Progenitor cell of endocrine pancreas (in vitro differentiated cells): Measurements from ENCODE around the gene KBTBD3. TPM values are rescaled to one million over a fixed set of nuclear protein-coding genes. Genes with fewer than 3 reads are reported as not detected.
"Not testable (repeated sequence)": the region's sequence is repeated elsewhere in the genome, so short reads cannot be mapped to it uniquely, and the experiment has no call there.

ENCODE experiments used
- DNase-seq: peaks from one replicate; pipeline ENCODE4 v3.0.0; 2021; ENCODE audit warnings: low spot score; ENCODE audit not compliant: unreplicated experiment
- H3K27ac Mint-ChIP-seq: 2 replicates; pipeline ENCODE4 v1.8.0; 2021; ENCODE audit warnings: mild to moderate bottlenecking, moderate library complexity, mixed read lengths
- H3K27me3 Mint-ChIP-seq: 2 replicates; pipeline ENCODE4 v1.8.0; 2021; ENCODE audit warnings: mixed read lengths
- H3K36me3 Mint-ChIP-seq: 2 replicates; pipeline ENCODE4 v1.8.0; 2022; ENCODE audit warnings: mixed read lengths; ENCODE audit not compliant: insufficient read depth
- H3K4me1 Mint-ChIP-seq: 2 replicates; pipeline ENCODE4 v1.8.0; 2021; ENCODE audit warnings: low read depth, mixed read lengths
- H3K4me3 Mint-ChIP-seq: 2 replicates; pipeline ENCODE4 v1.8.0; 2021; ENCODE audit warnings: low read depth, mild to moderate bottlenecking, moderate library complexity, mixed read lengths
- H3K9me3 Mint-ChIP-seq: 2 replicates; pipeline ENCODE4 v1.8.0; 2021; ENCODE audit warnings: low read depth, mixed read lengths
- total RNA-seq: library from RNA; stranded (reverse); gene quantifications from 2 replicates; pipeline ENCODE4 v1.2.1, GENCODE V29; 2021
- TF ChIP-seq, protein P1 (sequence below): fragments of 200-600 bp; sonication (generic); IDR thresholded peaks from one replicate; pipeline ENCODE4 v1.5.0; 2021; ENCODE audit warnings: antibody characterized with exemption, mild to moderate bottlenecking; ENCODE audit not compliant: unreplicated experiment

KBTBD3 gene
- total RNA-seq, 1 donor from 2014 or later = 5.0 TPM

DNA sequence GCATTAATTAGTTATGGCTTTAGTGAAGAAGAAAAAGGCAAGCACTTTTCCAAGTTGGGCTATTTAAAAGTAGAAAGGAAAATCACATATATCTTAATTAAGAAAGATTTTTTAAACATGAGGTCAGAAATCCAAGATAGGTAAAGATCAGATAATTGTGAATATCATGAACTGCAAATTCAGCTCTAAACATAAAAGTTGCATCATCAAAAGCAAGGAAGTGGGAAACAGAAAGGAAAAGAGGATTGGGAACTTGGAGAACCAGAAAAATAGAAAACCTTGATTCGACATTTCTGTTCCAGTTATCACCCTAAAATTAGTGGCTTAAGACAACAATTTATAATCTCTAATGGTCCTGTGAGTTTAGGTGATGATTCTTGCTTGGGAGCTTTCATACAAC, 17.5 kb downstream of the KBTBD3 start:
- no peaks in the 10 kb centered on the region for H3K4me1 Mint-ChIP-seq
- H3K4me3 Mint-ChIP-seq = no peak overlapping the region
- H3K27me3 Mint-ChIP-seq = no peaks in the 10 kb centered on the region
- TF ChIP-seq, protein P1, sequence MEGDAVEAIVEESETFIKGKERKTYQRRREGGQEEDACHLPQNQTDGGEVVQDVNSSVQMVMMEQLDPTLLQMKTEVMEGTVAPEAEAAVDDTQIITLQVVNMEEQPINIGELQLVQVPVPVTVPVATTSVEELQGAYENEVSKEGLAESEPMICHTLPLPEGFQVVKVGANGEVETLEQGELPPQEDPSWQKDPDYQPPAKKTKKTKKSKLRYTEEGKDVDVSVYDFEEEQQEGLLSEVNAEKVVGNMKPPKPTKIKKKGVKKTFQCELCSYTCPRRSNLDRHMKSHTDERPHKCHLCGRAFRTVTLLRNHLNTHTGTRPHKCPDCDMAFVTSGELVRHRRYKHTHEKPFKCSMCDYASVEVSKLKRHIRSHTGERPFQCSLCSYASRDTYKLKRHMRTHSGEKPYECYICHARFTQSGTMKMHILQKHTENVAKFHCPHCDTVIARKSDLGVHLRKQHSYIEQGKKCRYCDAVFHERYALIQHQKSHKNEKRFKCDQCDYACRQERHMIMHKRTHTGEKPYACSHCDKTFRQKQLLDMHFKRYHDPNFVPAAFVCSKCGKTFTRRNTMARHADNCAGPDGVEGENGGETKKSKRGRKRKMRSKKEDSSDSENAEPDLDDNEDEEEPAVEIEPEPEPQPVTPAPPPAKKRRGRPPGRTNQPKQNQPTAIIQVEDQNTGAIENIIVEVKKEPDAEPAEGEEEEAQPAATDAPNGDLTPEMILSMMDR = no peak
- no peaks in the 10 kb centered on the region for H3K9me3 Mint-ChIP-seq
- peaks cover 3% of the 10 kb centered on the region for H3K36me3 Mint-ChIP-seq
- no peak overlapping the region for H3K27ac Mint-ChIP-seq
- no peak for DNase-seq

DNA sequence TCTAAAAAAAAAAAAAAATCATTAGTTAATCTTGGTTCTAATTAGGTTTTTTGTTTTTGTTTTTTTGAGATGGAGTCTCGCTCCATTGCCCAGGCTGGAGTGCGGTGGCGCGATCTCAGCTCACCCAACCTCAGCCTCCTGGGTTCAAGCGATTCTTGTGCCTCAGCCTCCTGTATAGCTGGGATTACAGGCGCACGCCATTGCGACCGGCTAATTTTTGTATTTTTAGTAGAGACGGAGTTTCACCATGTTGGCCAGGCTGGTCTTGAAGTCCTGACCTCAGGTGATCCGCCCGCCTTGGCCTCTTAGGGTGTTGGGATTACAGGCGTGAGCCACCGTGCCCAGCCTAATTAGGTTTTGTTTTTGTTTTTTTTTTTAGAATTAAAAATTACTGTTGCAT, 18.8 kb downstream of the KBTBD3 start:
- H3K27me3 Mint-ChIP-seq = not testable (repeated sequence)

DNA sequence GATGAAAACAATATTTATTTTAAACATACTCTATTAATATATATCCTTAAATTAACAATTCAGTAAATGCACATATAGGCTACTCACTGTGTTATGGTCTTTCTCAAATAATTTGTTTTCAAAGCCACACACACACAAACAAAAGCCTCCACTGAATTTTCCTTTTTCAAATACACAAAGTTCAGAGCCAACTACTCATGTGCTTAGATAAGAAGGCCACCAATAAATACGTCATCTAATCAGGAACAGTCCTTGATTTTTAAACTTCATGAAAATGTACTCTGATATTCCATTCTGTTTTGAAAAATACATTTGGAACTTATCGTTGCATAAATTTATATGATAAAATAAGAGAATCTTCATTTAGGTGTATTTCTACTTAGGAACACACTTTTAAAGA, 26.0 kb downstream of the KBTBD3 start:
- no peak for DNase-seq
- Mint-ChIP-seq H3K4me1 (peaks cover 4% of the 10 kb centered on the region), H3K27me3 (no peaks in the 10 kb centered on the region), H3K27ac (no peak overlapping the region), H3K4me3 (no peak overlapping the region), H3K36me3 (no peaks in the 10 kb centered on the region), H3K9me3 (no peaks in the 10 kb centered on the region)
- TF ChIP-seq, protein P1 = no peak

More for the DNA sequence above, 18.8 kb downstream of the KBTBD3 start:
- not testable (repeated sequence) for H3K9me3 Mint-ChIP-seq, DNase-seq, H3K4me3 Mint-ChIP-seq, H3K4me1 Mint-ChIP-seq, H3K36me3 Mint-ChIP-seq, H3K27ac Mint-ChIP-seq

DNA sequence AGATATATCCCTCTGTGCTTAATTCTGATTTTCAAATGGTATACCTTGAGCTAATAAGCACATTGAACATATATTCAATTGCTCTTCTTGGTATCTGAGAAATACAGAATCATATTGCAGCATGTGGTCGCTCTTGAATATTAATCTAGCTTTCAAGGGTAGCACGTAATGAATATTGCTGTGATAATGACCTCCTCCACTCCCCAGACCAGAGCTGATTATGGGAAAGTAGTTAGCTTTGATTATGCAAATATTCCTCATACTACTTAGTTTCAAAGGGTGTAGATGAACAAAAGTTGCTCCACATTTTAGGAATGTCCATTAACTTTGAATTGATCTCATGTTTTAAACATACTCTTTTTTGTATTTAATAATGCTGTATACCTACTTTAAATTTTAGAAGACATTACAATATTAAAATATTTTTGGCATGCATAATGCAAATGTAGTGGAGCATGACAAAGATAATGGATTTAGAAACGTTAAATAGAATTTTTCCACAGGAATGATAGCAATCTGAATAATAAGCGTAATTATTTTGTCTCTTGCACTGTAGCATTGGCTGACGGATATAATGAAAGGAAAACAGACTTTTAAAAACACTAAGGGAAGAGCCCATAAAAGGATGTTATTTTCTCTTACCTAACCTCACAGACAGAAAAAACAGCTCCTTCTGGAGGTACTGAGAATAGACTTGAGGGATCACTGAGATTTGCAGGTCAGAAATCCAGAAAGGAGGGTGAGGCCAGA, 27.2 kb downstream of the KBTBD3 start:
- Mint-ChIP-seq H3K27ac (no peak overlapping the region), H3K36me3 (no peaks in the 10 kb centered on the region)

DNA sequence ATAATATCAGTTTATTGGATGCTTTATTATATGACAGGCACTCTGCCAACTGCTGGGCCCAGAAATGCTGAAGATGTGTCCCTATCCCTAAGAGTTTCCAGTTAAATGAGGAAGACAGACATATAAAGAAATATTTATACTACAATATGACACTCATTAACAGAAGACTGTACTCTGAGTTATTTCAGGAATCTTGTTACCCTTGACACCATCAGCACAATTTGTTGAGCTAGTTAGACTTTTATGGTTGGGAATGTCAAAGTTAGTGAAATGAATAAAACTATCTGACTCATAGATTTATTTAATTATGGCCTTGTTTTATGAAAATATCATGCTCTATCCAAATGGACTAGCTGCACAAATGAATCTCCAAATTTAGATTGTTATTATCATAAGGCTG, 29.5 kb downstream of the KBTBD3 start:
- H3K4me3 Mint-ChIP-seq = no peak overlapping the region
- no peaks in the 10 kb centered on the region for H3K27me3 Mint-ChIP-seq
- DNase-seq = no peak
- TF ChIP-seq, protein P1 = no peak
- H3K36me3 Mint-ChIP-seq = no peaks in the 10 kb centered on the region
- H3K4me1 Mint-ChIP-seq = peaks cover 4% of the 10 kb centered on the region
- H3K9me3 Mint-ChIP-seq = no peaks in the 10 kb centered on the region
- H3K27ac Mint-ChIP-seq = no peak overlapping the region

More for the DNA sequence above, 27.2 kb downstream of the KBTBD3 start:
- Mint-ChIP-seq H3K27me3 (no peaks in the 10 kb centered on the region), H3K4me3 (no peak overlapping the region), H3K9me3 (no peaks in the 10 kb centered on the region), H3K4me1 (peaks cover 4% of the 10 kb centered on the region)
- TF ChIP-seq, protein P1 = no peak
- no peak for DNase-seq

DNA sequence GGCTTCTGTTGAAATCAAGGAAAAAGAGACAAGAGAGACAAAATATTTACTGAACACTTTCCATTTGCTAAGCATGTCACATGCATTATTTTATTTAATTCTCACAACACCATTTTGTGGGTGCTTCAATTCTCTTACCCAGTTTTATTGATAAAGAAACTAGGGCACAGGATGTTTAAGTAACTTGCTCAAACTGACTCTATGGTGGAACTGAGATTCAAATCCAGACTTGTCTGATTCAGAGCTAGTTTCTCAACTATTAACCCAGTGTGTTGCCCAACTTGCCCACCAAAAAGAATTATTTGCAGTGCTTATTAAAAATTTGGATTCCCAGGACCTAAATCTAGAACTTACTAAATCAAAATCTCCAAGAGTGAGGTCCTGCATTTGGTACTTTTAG, 33.6 kb downstream of the KBTBD3 start:
- Mint-ChIP-seq H3K27ac (no peak overlapping the region), H3K9me3 (no peaks in the 10 kb centered on the region), H3K36me3 (no peaks in the 10 kb centered on the region), H3K4me1 (no peaks in the 10 kb centered on the region), H3K27me3 (no peaks in the 10 kb centered on the region), H3K4me3 (no peak overlapping the region)
- no peak for DNase-seq
- TF ChIP-seq, protein P1 = no peak
